Stimulated activated CD4-positive, alpha-beta T cell treated with anti-CD3 and anti-CD28 coated beads, TNF-alpha, amount 100 ng/mL, for 48 hours (primary cell): ENCODE measurements around the gene SLC24A1.

ENCODE experiments used
- DNase-seq, 3 donors: peaks; one replicate each; pipeline ENCODE4 v3.0.0-alpha.2; 2020; ENCODE audit warnings: low read depth in 3 of 3

SLC24A1 gene

DNA sequence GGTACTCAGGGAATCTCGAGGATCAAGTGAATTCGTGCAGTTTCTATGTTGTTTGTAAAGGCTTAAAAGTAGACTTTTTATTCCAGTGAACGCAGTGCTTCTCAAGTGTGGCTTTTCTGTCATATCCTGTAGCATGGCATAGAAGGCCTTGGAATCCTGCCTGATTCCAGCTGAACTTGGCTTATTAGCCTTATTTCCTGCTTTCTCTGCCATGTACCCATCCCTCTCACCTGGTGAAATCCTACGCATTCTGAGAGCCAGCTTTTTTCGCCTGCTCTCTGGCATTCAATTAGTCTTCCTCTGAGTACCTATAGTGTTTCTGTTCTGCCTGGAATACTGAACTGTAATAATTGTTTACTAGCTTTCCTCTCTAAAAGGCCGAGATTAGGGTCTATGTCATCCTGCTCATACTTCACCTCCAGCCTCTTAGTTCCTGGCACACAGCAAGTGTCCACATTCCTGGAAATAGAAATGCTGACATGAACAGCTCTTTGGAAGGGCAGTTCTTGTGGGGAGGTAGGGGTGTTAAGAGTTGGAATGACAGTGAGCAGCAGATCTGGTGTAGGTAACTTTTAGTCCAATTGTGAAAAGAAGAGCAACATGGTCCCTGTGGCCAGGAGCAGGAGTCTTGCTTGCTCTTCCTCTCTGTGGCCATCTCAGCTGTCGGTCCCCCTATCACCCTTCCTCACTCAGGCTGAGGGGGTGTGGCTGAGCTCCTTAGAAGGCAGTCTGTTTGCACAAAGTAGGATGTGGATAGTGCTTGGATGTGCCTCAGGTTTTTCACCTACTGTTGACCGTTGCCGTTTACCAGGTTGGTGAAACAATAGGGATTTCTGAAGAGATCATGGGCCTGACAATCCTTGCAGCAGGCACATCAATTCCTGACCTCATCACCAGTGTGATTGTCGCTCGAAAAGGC, 30.4 kb downstream of the SLC24A1 start:
- DNase-seq = no peak

GRCh38 chr15:65653341-65653740, 31.6 kb downstream of the SLC24A1 start:
- DNase-seq = no peak

GRCh38 chr15:65653801-65654521, 32.2 kb downstream of the SLC24A1 start:
- DNase-seq = no peak

DNA sequence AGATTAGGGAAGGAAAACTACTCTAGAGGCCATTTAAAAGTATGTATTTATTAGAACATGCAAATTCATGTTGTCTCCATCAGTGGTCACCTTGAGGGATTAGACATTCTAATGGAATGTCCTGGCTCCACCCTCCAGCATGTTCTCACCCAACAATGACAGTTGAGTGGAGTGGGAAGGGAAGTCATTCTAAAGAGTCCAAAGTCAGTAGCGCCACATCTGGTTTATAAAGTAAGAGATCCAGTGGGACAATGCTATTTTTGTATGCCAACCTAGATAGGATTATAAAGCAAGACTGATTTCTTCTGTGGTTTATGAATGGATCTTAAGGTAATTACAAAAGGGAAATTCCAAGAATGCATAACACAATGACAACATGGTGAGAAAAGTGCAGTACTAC, 33.3 kb downstream of the SLC24A1 start:
- DNase-seq = no peak

DNA sequence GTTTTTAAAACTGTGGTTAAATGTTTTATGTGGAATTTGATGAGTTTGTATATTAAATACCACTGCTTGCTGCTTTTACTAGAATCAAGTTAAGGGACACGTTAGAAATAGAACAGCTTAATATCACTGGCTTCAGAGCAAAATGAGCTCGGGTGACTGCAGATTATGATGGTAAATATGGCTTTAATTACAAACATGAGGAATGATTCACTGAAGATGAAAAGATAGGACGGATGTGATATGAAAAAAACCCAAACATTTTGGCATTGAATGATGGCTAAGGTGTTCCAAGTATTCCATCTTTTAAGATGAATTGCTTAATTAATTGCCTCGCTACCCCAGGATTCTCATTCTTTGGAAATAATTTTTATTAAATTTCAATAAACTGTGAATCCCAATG, 33.7 kb downstream of the SLC24A1 start:
- DNase-seq = no peak

GRCh38 chr15:65659502-65660052, 37.8 kb downstream of the SLC24A1 start:
- no peak for DNase-seq

DNA sequence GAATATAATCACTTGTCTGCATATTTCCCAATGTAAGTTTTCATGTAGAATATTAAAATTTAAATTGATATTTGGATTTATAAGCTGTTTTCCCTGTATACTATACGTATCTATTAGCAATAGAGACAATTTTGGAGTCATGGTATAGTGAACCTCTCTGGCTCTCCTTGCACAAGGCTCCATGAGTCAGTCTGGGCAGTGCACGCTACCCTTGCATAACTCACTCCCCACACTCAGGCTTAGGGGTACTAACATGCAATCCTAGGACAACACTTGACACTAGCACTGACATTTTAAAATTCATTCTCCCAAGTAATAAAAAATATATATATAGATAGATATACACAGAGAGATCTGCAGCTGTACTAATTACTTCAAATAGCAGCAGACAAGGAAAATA, 39.2 kb downstream of the SLC24A1 start:
- no peak for DNase-seq

- no peak for DNase-seq
Measured at GRCh38 chr15:65663521-65663920, 41.8 kb downstream of the SLC24A1 start.

- no peak for DNase-seq
Measured at GRCh38 chr15:65666257-65666656, 44.5 kb downstream of the SLC24A1 start.

GRCh38 chr15:65675551-65675950, 53.8 kb downstream of the SLC24A1 start:
- DNase-seq = no peak

GRCh38 chr15:65676123-65676522, 54.4 kb downstream of the SLC24A1 start:
- no peak for DNase-seq

- DNase-seq = no peak
Measured at GRCh38 chr15:65680544-65680943, 58.8 kb downstream of the SLC24A1 start.

- no peak for DNase-seq
Measured at GRCh38 chr15:65682404-65682911, 60.7 kb downstream of the SLC24A1 start.

DNA sequence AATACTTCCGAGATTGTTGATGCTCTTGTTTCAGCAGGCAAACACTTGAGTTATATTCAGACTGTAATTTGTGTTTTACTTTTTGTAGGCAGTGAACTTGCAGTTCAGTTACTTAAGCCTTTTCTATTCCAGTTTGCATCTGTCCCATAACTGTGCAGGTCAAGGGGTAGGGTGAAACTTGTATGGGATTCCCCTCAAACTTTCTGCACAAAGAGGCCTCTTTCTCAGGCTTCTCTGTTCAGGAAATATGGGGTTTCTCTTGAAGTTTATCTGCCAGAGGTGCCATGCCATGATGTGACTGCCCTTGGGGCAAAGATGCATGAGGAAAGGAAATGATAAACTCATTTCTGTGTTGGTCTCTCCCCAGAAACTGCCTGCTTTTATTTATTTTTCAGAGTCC, 66.7 kb downstream of the SLC24A1 start:
- DNase-seq = no peak

DNA sequence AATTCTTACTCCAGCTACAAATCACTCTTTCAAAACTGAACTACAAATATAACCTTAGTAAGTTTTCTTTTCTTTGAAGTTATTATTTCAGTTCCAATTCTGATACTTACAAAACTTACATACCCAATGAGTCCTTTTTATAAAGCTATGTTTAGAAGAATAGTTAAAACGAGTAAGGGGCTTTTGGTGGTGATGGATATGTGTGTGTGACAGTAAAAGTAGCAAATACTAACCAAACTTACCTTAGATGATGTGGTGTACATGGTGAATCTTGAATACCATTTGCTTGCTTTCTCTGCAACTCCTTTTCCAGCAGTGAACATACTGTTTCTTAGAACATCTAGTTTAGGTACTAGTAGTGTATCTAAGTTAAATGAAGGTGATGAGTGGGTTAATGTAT, 68.4 kb downstream of the SLC24A1 start:
- no peak for DNase-seq

GRCh38 chr15:65690778-65691177, 69.0 kb downstream of the SLC24A1 start:
- DNase-seq = no peak

DNA sequence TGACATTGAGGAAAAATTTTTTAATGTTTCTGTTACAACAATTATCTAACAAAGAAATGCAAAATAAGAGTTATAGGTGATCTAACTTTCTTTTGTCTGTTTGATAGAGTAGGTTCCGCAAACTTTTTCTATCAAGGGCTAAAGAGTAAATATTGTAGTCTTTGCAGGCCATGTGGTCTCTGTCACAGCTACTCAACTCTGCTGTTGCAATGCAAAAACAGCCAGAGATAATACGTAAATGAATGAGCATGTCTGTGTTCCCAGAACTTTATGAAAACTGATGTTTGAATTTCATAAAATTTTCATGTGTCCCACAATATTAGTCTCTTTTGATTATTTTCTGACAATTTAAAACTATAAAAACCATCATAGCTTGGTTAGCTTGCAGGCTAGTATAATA, 73.3 kb downstream of the SLC24A1 start:
- no peak for DNase-seq
